GM18867 (cell line): Measurements from ENCODE around the gene BEND6.
"Not testable (repeated sequence)": the region's sequence is repeated elsewhere in the genome, so short reads cannot be mapped to it uniquely, and the experiment has no call there.

Experiments
- ATAC-seq: cut with Tn5 transposase; IDR thresholded peaks from one replicate; pipeline ENCODE4 v1.9.1; 2021; ENCODE audit warnings: mild to moderate bottlenecking, moderate library complexity; ENCODE audit not compliant: unreplicated experiment

Gene BEND6

GRCh38 chr6:57026001-57026400, 71.1 kb downstream of the BEND6 start:
- ATAC-seq: no peak

GRCh38 chr6:57027301-57027700, 72.4 kb downstream of the BEND6 start:
- ATAC-seq: no peak

- no peak for ATAC-seq
Measured at GRCh38 chr6:57029213-57029612, 74.3 kb downstream of the BEND6 start.

- ATAC-seq: no peak
Measured at GRCh38 chr6:57033228-57033627, 78.3 kb downstream of the BEND6 start.

- no peak for ATAC-seq
Measured at GRCh38 chr6:57035549-57035948, 80.6 kb downstream of the BEND6 start.

- no peak for ATAC-seq
Measured at GRCh38 chr6:57038906-57039305, 84.0 kb downstream of the BEND6 start.

GRCh38 chr6:57040011-57040410, 85.1 kb downstream of the BEND6 start:
- ATAC-seq: no peak

- ATAC-seq: not testable (repeated sequence)
Measured at GRCh38 chr6:57044061-57044460, 89.2 kb downstream of the BEND6 start.

- no peak for ATAC-seq
Measured at GRCh38 chr6:57044568-57044967, 89.7 kb downstream of the BEND6 start.

- peak; percentile 93 for ATAC-seq
Measured at GRCh38 chr6:57046332-57047256, 91.7 kb downstream of the BEND6 start, which contains the start of gene KIAA1586. TSS of gene KIAA1586 (plus strand) at chr6:57046693. CDS start at chr6:57046756, 63 bp downstream.

- peak; percentile 26 for ATAC-seq
Measured at GRCh38 chr6:57047257-57047585, 92.3 kb downstream of the BEND6 start.

GRCh38 chr6:57047859-57048258, 93.0 kb downstream of the BEND6 start:
- ATAC-seq: not testable (repeated sequence)

GRCh38 chr6:57048577-57048976, 93.7 kb downstream of the BEND6 start:
- no peak for ATAC-seq

GRCh38 chr6:57063847-57064246, 108.9 kb downstream of the BEND6 start:
- ATAC-seq: no peak

GRCh38 chr6:57064809-57065208, 109.9 kb downstream of the BEND6 start:
- ATAC-seq: no peak

GRCh38 chr6:57068061-57068460, 113.2 kb downstream of the BEND6 start:
- ATAC-seq: no peak

- ATAC-seq: no peak
Measured at GRCh38 chr6:57069228-57069627, 114.3 kb downstream of the BEND6 start.

- no peak for ATAC-seq
Measured at GRCh38 chr6:57069920-57070331, 115.0 kb downstream of the BEND6 start.

- ATAC-seq: no peak
Measured at GRCh38 chr6:57072108-57072507, 117.2 kb downstream of the BEND6 start.

- ATAC-seq: no peak
Measured at GRCh38 chr6:57074383-57074782, 119.5 kb downstream of the BEND6 start.

- ATAC-seq: no peak
Measured at GRCh38 chr6:57075092-57075491, 120.2 kb downstream of the BEND6 start.
